H1 (cell line): ENCODE data around the gene CAMTA1.

Source experiments
- CBX8 ChIP-seq: fragments of 300-800, 300-1000 bp; sonication (generic); IDR thresholded peaks from 2 replicates; pipeline ENCODE4 v1.7.1; 2016; ENCODE audit warnings: low read depth, low read length, borderline replicate concordance
- HDAC6 ChIP-seq: IDR thresholded peaks from one replicate; pipeline ENCODE4 v1.7.1; 2012; ENCODE audit warnings: low read depth, mild to moderate bottlenecking, inconsistent platforms, low read length, moderate library complexity
- MAFK ChIP-seq: IDR thresholded peaks from 2 replicates; pipeline ENCODE4 v1.6.1; 2012; ENCODE audit warnings: low read depth, mild to moderate bottlenecking, improper control_type of control experiment, low read length
- NANOG ChIP-seq: IDR thresholded peaks from 2 replicates; pipeline ENCODE4 v1.6.1; 2011; ENCODE audit warnings: low read length, low read depth, mild to moderate bottlenecking, inconsistent platforms; ENCODE audit not compliant: insufficient read depth, poor library complexity, severe bottlenecking
- POLR2A ChIP-seq, 2 experiments: IDR thresholded peaks; 1 replicate in 1 of 2; 2 replicates in 1 of 2; pipeline ENCODE4 v1.6.1; 2011; ENCODE audit warnings: low read depth in 2 of 2, low read length in 2 of 2, mild to moderate bottlenecking in 2 of 2; ENCODE audit errors: control extremely low read depth in 1 of 2
- POLR2AphosphoS5 ChIP-seq: IDR thresholded peaks from 2 replicates; pipeline ENCODE4 v1.6.1; 2011; ENCODE audit warnings: low read depth, low read length
- RAD21 ChIP-seq, 2 experiments: IDR thresholded peaks in 1 of 2; conservative IDR thresholded peaks in 1 of 2; 2 replicates each; pipeline ENCODE4 v1.6.1; 2011; ENCODE audit warnings: low read depth in 2 of 2, low read length in 2 of 2, improper control_type of control experiment in 1 of 2, inconsistent platforms in 1 of 2, mild to moderate bottlenecking in 1 of 2, moderate library complexity in 1 of 2
- SRF ChIP-seq: IDR thresholded peaks from 2 replicates; pipeline ENCODE4 v1.6.1; 2011; ENCODE audit warnings: mild to moderate bottlenecking, low read depth, low read length, moderate library complexity
- TAF1 ChIP-seq: IDR thresholded peaks from 2 replicates; pipeline ENCODE4 v1.6.1; 2011; ENCODE audit warnings: mild to moderate bottlenecking, low read depth, low read length
- TF ChIP-seq, protein P1 (sequence below), 3 experiments: IDR thresholded peaks; 1 replicate in 2 of 3; 2 replicates in 1 of 3; pipeline versions ENCODE4 v1.5.1 to v1.6.1; 2011; ENCODE audit warnings: low read length in 3 of 3, mild to moderate bottlenecking in 3 of 3, inconsistent platforms in 2 of 3, low read depth in 1 of 3, moderate library complexity in 1 of 3; ENCODE audit not compliant: insufficient read depth in 1 of 3; ENCODE audit errors: control extremely low read depth in 1 of 3
- TF ChIP-seq, protein P2 (sequence below): IDR thresholded peaks from 2 replicates; pipeline ENCODE4 v1.6.1; 2012; ENCODE audit warnings: low read length, inconsistent platforms
- TF ChIP-seq, protein P3 (sequence below): IDR thresholded peaks from 2 replicates; pipeline ENCODE4 v1.6.1; 2012; ENCODE audit warnings: inconsistent platforms

DNA sequence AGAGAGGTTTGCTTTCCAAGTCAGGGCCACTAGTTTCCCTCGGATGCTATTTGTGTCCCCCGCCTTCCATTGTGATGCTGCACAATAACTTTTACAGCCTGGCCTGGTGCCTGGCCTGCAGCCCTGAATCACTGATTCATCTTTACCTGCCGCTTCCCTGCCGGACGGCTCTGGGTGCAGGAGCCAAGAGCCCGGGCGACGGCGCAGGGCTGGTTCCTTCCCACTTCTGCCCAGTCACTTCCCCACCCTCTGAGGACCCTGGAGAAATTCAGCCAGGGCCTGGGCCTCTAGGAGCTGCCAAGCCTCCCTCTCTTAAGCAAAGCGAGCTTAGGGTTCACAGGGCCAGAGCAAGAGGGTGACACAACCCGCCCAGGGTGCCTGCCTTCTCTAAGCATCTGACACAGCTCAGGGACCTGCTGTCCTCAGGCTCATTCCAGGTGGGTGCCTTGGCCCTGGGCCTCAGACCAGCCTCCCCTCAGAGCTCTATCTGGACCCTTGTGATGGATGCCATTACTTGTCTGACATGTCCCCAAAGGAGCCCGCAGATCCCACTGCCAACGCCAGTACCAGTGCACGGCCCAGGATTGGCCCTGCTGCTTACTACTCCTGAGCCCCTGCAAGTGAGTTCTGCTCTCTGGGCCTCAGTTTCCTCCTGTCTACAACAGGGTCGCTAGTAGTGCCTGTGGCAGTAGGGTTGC, 604.8 kb downstream of the CAMTA1 start:
- TF ChIP-seq POLR2AphosphoS5: no peak
- TF ChIP-seq, protein P1, sequence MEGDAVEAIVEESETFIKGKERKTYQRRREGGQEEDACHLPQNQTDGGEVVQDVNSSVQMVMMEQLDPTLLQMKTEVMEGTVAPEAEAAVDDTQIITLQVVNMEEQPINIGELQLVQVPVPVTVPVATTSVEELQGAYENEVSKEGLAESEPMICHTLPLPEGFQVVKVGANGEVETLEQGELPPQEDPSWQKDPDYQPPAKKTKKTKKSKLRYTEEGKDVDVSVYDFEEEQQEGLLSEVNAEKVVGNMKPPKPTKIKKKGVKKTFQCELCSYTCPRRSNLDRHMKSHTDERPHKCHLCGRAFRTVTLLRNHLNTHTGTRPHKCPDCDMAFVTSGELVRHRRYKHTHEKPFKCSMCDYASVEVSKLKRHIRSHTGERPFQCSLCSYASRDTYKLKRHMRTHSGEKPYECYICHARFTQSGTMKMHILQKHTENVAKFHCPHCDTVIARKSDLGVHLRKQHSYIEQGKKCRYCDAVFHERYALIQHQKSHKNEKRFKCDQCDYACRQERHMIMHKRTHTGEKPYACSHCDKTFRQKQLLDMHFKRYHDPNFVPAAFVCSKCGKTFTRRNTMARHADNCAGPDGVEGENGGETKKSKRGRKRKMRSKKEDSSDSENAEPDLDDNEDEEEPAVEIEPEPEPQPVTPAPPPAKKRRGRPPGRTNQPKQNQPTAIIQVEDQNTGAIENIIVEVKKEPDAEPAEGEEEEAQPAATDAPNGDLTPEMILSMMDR (IDR thresholded peaks at IDR 0.05; ENCODE audit: control extremely low read depth in 1 of 3, insufficient read depth in 1 of 3, low read depth in 1 of 3, low read length in 3 of 3): no peak
- no peak for TF ChIP-seq RAD21 (IDR thresholded peaks at IDR 0.05 in 1 of 2, conservative IDR thresholded peaks at IDR 0.05 in 1 of 2; ENCODE audit: low read depth in 2 of 2, low read length in 2 of 2)
- no peak for TF ChIP-seq POLR2A (IDR thresholded peaks at IDR 0.05; ENCODE audit: control extremely low read depth in 1 of 2, low read depth in 2 of 2, low read length in 2 of 2)
- TF ChIP-seq NANOG: no peak
- TF ChIP-seq, protein P2, sequence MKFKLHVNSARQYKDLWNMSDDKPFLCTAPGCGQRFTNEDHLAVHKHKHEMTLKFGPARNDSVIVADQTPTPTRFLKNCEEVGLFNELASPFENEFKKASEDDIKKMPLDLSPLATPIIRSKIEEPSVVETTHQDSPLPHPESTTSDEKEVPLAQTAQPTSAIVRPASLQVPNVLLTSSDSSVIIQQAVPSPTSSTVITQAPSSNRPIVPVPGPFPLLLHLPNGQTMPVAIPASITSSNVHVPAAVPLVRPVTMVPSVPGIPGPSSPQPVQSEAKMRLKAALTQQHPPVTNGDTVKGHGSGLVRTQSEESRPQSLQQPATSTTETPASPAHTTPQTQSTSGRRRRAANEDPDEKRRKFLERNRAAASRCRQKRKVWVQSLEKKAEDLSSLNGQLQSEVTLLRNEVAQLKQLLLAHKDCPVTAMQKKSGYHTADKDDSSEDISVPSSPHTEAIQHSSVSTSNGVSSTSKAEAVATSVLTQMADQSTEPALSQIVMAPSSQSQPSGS: no peak
- no peak for TF ChIP-seq HDAC6
- TF ChIP-seq, protein P3, sequence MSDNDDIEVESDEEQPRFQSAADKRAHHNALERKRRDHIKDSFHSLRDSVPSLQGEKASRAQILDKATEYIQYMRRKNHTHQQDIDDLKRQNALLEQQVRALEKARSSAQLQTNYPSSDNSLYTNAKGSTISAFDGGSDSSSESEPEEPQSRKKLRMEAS: no peak
- no peak for TF ChIP-seq CBX8
- no peak for TF ChIP-seq MAFK
- TF ChIP-seq SRF: no peak
- TF ChIP-seq TAF1: no peak
